OCI-M2 (cell line): ENCODE measurements around the gene MAP4K5.

Source experiments
- DNase-seq: peaks from one replicate; lab custom pipeline; 2025; ENCODE audit not compliant: unreplicated experiment; lab: John Stamatoyannopoulos, UW

MAP4K5 gene

GRCh38 chr14:50402965-50403364 lies 129.4 kb downstream of the MAP4K5 start:
- no peak for DNase-seq

- no peak for DNase-seq
Observed at GRCh38 chr14:50400461-50400860, 131.9 kb downstream of the MAP4K5 start.

GRCh38 chr14:50399251-50400032 lies 132.9 kb downstream of the MAP4K5 start:
- no peak for DNase-seq

GRCh38 chr14:50398189-50398580 lies 134.2 kb downstream of the MAP4K5 start:
- DNase-seq, result no peak

- DNase-seq, result no peak
Observed at GRCh38 chr14:50397390-50398188, 134.8 kb downstream of the MAP4K5 start.

GRCh38 chr14:50396631-50397389 lies 135.6 kb downstream of the MAP4K5 start, which contains the start of gene CDKL1:
Gene CDKL1 (minus strand): TSS chr14:50396881. CDS start chr14:50395868, 1,013 bp downstream.
- DNase-seq, result no peak

GRCh38 chr14:50395448-50395847 lies 136.9 kb downstream of the MAP4K5 start:
- no peak for DNase-seq

GRCh38 chr14:50394713-50395112 lies 137.7 kb downstream of the MAP4K5 start:
- DNase-seq, result no peak

- no peak for DNase-seq
Observed at GRCh38 chr14:50389668-50390441, 142.5 kb downstream of the MAP4K5 start.

- DNase-seq, result no peak
Observed at GRCh38 chr14:50388256-50388931, 144.0 kb downstream of the MAP4K5 start.

- no peak for DNase-seq
Observed at GRCh38 chr14:50387548-50387947, 144.8 kb downstream of the MAP4K5 start.

GRCh38 chr14:50383618-50384225 lies 148.6 kb downstream of the MAP4K5 start:
- DNase-seq, result no peak

GRCh38 chr14:50381823-50382287 lies 150.5 kb downstream of the MAP4K5 start:
- DNase-seq, result no peak

- DNase-seq, result no peak
Observed at GRCh38 chr14:50381008-50381407, 151.4 kb downstream of the MAP4K5 start.

- no peak for DNase-seq
Observed at GRCh38 chr14:50380455-50380854, 151.9 kb downstream of the MAP4K5 start.

- DNase-seq, result no peak
Observed at GRCh38 chr14:50379563-50379962, 152.8 kb downstream of the MAP4K5 start.

GRCh38 chr14:50377550-50378085 lies 154.8 kb downstream of the MAP4K5 start:
- no peak for DNase-seq

GRCh38 chr14:50375760-50376159 lies 156.6 kb downstream of the MAP4K5 start:
- DNase-seq, result no peak

- no peak for DNase-seq
Observed at GRCh38 chr14:50373959-50374358, 158.4 kb downstream of the MAP4K5 start.
